Activated CD4-positive, alpha-beta T cell treated with anti-CD3 and anti-CD28 coated beads, Interleukin-2, amount 50 U/mL, for 24 hours (primary cell): Measurements from ENCODE around the gene FYB1.
A peak's percentile ranks its signal among the peaks of the same experiment; 100 is the strongest.

Experiments
- DNase-seq, 2 donors: peaks; one replicate each; pipeline ENCODE4 v3.0.0-alpha.2; 2020; ENCODE audit warnings: low read depth in 1 of 2, low spot score in 1 of 2

The FYB1 gene

GRCh38 chr5:39092581-39093351 lies 126.6 kb downstream of the FYB1 start:
- no peak for DNase-seq

- no peak for DNase-seq
These were observed 127.3 kb downstream of the FYB1 start for GRCh38 chr5:39091940-39092580.

GRCh38 chr5:39083968-39084367 lies 135.4 kb downstream of the FYB1 start:
- DNase-seq = no peak

- DNase-seq = no peak
These were observed 136.4 kb downstream of the FYB1 start for GRCh38 chr5:39082995-39083394.

- no peak for DNase-seq
These were observed 138.7 kb downstream of the FYB1 start for GRCh38 chr5:39080597-39081204.

- no peak for DNase-seq
These were observed 139.2 kb downstream of the FYB1 start for GRCh38 chr5:39080168-39080567.

GRCh38 chr5:39079147-39079546 lies 140.2 kb downstream of the FYB1 start:
- no peak for DNase-seq

GRCh38 chr5:39076757-39077728 lies 142.3 kb downstream of the FYB1 start:
- no peak for DNase-seq

GRCh38 chr5:39076101-39076756 lies 143.1 kb downstream of the FYB1 start:
- no peak for DNase-seq

GRCh38 chr5:39074017-39074814 lies 145.1 kb downstream of the FYB1 start, which contains the start of gene RICTOR:
RICTOR (minus strand) TSS chr5:39074399; CDS start chr5:39074377, 22 bp downstream.
- peak; percentile 81 to 83 for DNase-seq

GRCh38 chr5:39073767-39074016 lies 145.7 kb downstream of the FYB1 start:
- DNase-seq = no peak

- peak in 1 of 2 donors; percentile 23 for DNase-seq
These were observed 146.2 kb downstream of the FYB1 start for GRCh38 chr5:39072925-39073766.

GRCh38 chr5:39068099-39068498 lies 151.3 kb downstream of the FYB1 start:
- DNase-seq = no peak

- DNase-seq = no peak
These were observed 154.9 kb downstream of the FYB1 start for GRCh38 chr5:39064450-39064849.

- DNase-seq = no peak
These were observed 156.3 kb downstream of the FYB1 start for GRCh38 chr5:39063037-39063436.

- no peak for DNase-seq
These were observed 156.8 kb downstream of the FYB1 start for GRCh38 chr5:39062530-39062929.

GRCh38 chr5:39062104-39062503 lies 157.3 kb downstream of the FYB1 start:
- no peak for DNase-seq

GRCh38 chr5:39059064-39059463 lies 160.3 kb downstream of the FYB1 start:
- no peak for DNase-seq
